Gastrocnemius medialis (tissue), 4 donors: ENCODE data around the gene CCDC27.

Source experiments
- CTCF ChIP-seq, 5 experiments: fragments of 450-650 bp in 3 of 5; fragments of 200-600 bp in 2 of 5; sonication (generic) in 2 of 5; IDR thresholded peaks in 4 of 5; conservative IDR thresholded peaks in 1 of 5; 1 replicate in 4 of 5; 2 replicates in 1 of 5; pipeline ENCODE4 v1.5.1; 2016 to 2019; ENCODE audit warnings: antibody characterized with exemption in 5 of 5, mild to moderate bottlenecking in 3 of 5, moderate library complexity in 3 of 5
- POLR2A ChIP-seq, 2 donors: fragments of 450-650 bp; IDR thresholded peaks; one replicate each; pipeline ENCODE4 v1.6.1; 2017; ENCODE audit warnings: antibody characterized with exemption in 2 of 2, mild to moderate bottlenecking in 2 of 2, moderate library complexity in 2 of 2

GRCh38 chr1:3768811-3769390 is 16.7 kb downstream of the CCDC27 start:
- no peak for TF ChIP-seq CTCF (IDR thresholded peaks at IDR 0.05 in 4 of 5, conservative IDR thresholded peaks at IDR 0.05 in 1 of 5)
- no peak for TF ChIP-seq POLR2A (IDR thresholded peaks at IDR 0.05)
